Activated CD8-positive, alpha-beta memory T cell treated with anti-CD3 and anti-CD28 coated beads, Interleukin-2, amount 50 U/mL, for 4 hours (primary cell): ENCODE data around the gene ZACN.
"Not testable (repeated sequence)": the region's sequence is repeated elsewhere in the genome, so short reads cannot be mapped to it uniquely, and the experiment has no call there.

Experiments used
- DNase-seq: peaks from one replicate; pipeline ENCODE4 v3.0.0-alpha.2; 2020

The ZACN gene

DNA sequence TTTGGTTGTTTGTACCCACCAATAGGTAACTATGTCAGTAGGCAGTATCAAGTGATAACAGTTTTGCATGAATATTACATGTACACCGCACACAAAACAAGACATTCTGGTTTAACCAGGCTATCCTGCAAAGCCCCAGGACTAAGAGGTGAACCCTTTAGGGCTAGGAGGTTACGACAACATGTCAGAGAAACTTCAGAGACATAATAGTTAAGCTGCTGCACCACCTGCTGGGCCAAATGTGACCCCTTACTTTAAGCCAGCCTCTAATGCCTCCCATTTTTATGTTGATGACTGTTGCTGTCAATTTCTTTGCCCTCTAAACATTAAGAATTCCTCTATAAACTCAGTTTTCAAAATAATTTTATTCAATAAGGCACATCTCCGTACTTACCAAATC is 22.1 kb upstream of the ZACN start:
- DNase-seq: no peak

DNA sequence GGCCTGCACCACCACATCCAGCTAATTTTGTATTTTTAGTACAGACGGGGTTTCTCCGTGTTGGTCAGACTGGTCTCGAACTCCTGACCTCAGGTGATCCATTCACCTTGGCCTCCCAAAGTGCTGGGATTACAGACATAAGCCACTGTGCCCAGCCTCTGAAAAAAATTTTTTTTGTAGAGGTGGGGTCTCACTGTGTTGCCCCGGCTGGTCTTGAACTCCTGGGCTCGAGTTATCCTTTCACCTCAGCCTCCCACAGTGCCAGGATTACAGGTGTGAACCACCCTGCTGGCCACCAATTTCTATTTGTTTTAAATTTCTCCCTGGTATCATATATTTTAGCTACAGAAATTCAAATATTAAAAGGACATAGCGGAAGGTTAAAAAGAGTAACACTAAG is 20.7 kb upstream of the ZACN start:
- DNase-seq: not testable (repeated sequence)

- no peak for DNase-seq
Observed at GRCh38 chr17:76063875-76064546, 15.0 kb upstream of the ZACN start.

DNA sequence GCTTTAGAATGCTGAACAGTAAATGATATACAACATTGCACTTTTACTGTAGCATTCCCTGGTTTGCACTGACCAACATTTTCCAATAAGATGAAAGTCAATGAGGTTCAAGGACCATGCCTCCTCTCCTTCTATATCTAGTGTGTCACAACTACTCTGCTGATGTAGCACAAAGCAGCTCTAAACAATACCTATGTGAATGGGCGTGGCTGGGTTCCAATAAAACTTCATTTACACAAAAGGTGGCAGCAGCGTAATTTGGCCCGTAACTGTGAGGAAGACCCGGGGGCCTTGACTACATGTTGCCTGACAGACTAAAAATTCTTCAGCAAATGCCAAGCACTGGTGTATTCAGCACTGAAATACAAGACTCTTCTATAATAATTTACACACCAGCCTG is 13.2 kb upstream of the ZACN start:
- DNase-seq: no peak

DNA sequence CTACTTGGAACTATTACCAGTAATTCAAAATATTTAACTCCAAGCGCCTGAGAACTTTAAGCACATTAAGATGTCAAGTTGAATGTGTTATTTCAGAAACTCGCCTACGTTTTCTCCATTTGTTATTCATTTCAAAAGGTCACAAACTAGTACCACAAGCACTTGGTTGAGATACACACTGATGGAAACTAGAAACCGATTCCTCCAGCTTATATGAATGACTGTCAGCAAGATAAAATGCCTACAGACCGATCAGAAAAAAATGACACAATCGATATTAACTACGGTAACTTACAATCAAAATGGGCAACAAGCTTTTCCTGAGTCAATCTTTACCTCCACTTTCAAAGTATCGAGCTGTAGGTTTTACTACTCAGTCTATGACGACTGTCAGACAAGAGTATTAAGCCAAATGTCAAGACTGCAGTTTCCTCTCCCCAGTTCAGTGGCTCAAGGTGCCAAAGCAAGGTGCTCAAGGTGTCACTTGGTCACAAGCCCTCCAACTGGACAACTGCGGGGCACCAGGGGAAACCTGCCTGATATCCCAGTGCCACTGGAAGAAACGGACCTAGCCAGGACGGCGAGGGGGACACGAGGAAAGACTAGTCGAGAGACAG is 7.3 kb upstream of the ZACN start:
- no peak for DNase-seq

DNA sequence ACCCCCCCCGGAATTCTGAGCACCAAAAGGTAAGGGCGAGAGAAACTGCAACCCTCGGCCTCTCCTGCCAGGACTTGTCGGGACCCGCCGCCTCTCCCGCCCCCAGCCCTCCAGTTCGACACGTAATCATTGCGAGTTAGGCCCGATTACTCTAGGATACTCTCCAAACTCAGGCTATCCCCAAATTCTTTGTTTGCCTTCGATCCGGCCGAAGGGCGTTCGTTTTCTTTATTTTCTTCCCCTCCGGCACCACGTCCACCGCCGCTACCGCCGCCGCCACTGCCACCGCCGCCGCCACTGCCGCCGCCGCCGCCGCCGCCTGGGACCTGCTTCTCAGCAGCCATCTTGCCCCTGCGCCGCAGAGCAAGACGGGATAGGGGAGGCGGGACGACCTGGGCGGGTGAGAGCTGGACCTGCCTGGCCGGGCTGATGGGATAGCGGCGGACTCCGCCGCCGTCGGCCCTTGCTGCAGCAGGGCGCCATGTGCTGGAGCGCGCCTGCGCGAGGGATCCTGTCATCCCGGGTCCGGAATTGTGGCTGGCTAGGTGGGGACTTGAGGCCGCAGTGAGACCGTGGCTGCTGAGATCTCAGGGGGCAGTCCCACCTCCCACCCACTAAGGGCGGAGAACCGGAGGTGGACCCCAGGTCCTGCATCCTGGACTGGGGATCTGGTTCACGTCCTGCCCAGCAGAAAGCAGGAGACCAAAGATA is 6.7 kb upstream of the ZACN start, which contains the start of gene SRP68:
SRP68 (minus strand) TSS at position 370 of the 711 bp plus-strand sequence; CDS start at position 344, 26 bp downstream.
- DNase-seq: peak; percentile 84

GRCh38 chr17:76074390-76075363 is 4.3 kb upstream of the ZACN start, which contains the start of gene GALR2:
Gene GALR2, plus strand, starts transcription at chr17:76074781. Its CDS starts 103 bp downstream, at chr17:76074884.
- DNase-seq: no peak

DNA sequence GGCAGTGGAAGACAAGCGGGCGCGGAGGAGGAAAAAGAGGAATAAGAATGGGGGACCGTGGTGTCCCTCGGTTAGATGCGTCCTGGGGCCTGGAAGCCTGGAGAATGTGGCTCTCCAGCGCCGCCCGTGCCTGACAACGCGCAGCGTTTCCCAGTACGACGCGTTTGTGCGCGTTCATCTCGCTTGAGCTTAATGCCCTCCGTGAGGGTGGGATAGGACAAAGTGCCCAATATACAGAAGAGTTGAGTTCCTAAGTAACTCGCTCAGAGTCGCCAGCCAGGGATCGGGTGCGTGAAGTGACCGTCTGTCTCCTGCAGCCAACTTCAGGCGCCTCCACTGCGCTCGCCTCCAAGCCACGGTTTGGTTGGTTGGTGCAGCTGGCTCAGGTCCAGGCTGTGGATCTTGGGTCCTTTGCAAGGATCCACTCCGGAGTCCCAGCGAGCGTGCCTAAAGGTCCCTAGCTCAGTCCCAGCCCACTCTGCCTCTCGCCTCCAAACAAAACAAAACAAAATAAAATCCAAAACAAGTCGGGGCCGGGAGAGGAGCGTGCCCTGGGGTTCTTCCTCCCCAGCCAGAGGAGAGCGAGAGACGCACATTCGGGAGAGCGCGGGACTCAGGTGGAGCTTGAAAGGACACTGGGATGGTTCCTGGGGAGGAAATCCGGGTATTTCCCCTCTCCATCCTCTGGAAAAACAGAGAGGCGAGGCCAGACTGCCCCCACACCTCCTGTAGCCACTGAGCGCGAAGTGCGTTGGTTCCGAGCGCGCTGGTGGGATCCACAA is 3.4 kb upstream of the ZACN start:
- no peak for DNase-seq

DNA sequence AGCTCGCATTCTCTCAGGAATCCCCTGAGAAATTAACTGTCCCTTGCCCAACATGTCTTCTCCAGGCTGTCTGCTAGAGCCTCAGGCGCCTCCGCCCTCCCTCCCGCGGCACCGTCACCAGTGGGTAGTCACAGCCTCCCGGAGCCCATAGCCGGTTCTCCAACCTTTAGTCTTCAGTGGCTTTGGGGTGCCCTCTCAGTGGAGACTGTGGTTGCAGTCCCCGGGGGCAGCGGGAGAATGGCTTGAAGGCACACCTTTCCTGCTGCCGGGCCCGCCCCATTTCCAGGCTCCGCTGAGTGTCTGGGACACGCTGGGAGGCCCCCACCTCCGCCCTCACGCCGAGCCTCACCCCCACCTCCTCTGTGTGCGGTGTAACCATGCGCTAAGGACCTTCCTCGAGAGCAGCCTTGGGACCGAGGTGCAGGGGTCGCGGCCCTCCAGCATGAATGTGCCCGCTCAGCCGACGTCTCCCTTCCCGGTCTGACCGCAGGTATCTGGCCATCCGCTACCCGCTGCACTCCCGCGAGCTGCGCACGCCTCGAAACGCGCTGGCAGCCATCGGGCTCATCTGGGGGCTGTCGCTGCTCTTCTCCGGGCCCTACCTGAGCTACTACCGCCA is 2.7 kb upstream of the ZACN start:
- no peak for DNase-seq

DNA sequence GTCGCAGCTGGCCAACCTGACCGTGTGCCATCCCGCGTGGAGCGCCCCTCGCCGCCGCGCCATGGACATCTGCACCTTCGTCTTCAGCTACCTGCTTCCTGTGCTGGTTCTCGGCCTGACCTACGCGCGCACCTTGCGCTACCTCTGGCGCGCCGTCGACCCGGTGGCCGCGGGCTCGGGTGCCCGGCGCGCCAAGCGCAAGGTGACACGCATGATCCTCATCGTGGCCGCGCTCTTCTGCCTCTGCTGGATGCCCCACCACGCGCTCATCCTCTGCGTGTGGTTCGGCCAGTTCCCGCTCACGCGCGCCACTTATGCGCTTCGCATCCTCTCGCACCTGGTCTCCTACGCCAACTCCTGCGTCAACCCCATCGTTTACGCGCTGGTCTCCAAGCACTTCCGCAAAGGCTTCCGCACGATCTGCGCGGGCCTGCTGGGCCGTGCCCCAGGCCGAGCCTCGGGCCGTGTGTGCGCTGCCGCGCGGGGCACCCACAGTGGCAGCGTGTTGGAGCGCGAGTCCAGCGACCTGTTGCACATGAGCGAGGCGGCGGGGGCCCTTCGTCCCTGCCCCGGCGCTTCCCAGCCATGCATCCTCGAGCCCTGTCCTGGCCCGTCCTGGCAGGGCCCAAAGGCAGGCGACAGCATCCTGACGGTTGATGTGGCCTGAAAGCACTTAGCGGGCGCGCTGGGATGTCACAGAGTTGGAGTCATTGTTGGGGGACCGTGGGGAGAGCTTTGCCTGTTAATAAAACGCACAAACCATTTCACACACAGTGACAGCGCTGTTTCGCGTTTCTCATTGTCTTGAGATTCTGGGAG is 2.0 kb upstream of the ZACN start:
- DNase-seq: no peak

DNA sequence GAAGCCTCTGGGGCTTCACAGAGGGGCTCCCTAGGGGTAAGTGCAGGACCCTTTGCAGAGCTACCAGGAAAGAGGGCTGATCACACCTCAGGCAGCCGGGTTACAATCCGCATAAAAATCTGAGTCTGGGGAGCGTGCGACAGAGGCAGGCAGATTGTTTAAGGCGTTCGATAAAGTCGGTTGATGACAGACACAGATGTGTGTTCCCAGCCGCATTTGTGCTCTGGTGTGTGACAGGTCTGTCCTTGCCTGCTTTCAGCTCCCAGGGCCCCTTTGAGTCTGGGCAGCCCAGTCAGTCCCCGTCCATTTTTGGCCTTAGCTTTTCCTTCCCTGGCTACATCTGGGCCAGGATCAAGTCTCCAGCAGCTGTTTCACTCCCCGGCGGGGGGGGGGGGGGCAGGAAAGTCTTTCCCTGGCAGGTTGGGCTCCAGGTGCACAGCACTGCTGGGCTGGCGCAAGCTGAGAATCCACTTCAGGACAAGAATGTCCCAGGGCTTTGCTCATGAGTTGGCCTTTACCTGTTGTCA is 1.3 kb upstream of the ZACN start:
- no peak for DNase-seq

DNA sequence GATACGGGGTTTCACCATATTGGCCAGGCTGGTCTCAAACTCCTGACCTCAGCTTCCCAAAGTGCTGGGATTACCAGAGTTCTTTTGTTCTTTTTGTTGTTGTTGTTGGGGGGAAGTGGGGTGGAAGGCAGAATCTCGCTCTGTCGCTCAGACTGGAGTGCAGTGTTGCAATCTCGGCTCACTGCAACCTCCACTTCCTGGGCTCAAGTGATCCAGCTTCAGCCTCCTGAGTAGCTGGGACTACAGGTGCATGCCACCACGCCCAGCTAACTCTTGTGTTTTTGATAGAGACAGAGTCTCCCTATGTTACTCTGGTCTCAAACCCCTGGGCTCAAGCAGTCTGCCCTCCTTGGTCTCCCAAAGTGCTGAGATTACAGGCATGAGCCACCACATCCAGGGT is 612 bp upstream of the ZACN start:
- DNase-seq: not testable (repeated sequence)

- DNase-seq: no peak
Observed at GRCh38 chr17:76079535-76079955, 563 bp downstream of the ZACN start.

GRCh38 chr17:76079956-76080767 is 1.2 kb downstream of the ZACN start:
- DNase-seq: no peak

GRCh38 chr17:76080768-76081287 is 1.8 kb downstream of the ZACN start:
- no peak for DNase-seq

DNA sequence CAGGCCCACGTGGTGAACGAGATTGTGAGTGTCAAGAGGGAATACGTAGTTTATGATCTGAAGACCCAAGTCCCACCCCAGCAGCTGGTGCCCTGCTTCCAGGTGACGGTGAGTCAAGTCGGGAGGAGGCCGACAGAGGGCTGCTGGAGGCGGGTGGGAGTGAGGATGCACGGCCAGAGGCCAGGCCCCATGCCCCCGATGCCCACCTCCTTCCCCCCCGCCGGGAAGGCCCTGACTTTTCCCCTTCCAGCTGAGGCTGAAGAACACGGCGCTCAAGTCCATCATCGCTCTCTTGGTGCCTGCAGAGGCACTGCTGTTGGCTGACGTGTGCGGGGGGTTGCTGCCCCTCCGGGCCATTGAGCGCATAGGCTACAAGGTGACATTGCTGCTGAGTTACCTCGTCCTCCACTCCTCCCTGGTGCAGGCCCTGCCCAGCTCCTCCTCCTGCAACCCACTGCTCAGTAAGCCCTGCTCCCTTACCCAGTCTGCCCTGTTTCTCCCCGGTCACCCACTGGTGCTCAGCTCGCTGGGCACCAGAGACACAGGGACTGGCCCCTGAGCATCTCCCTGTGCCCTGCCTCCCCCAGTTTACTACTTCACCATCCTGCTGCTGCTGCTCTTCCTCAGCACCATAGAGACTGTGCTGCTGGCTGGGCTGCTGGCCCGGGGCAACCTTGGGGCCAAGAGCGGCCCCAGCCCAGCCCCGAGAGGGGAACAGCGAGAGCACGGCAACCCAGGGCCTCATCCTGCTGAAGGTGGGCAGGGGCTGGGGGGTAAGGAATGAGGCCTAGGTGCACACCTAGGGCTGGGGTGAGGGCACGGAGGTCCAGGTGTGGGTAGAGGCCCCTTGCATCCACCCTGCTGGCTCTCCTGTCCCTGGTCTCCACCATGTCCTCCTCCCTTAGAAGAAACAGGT is 2.6 kb downstream of the ZACN start:
- DNase-seq: no peak

GRCh38 chr17:76082326-76083251 is 3.6 kb downstream of the ZACN start:
- DNase-seq: no peak
